Neural cell (in vitro differentiated cells): ENCODE measurements around the gene NDOR1. TPM values are rescaled to one million over a fixed set of nuclear protein-coding genes. Genes with fewer than 3 reads are reported as not detected.

Experiments used
- H2AFZ ChIP-seq: fragments of 200-600, 300-800 bp; sonication (generic), shearing (Covaris generic); 2 replicates; pipeline ENCODE4 v1.6.0; 2014; ENCODE audit warnings: low read depth, mild to moderate bottlenecking, antibody characterized with exemption, low read length, moderate library complexity
- H3F3A ChIP-seq: fragments of 200-600 bp; shearing (Covaris generic); 2 replicates; pipeline ENCODE4 v1.6.1; 2016; ENCODE audit warnings: mild to moderate bottlenecking, moderate library complexity, mixed read lengths, antibody characterized with exemption, low read length; ENCODE audit not compliant: insufficient read depth, poor library complexity, severe bottlenecking
- H3K27ac ChIP-seq: fragments of 200-600, 300-800 bp; sonication (generic), shearing (Covaris generic); 2 replicates; pipeline ENCODE4 v1.5.1; 2014; ENCODE audit warnings: mild to moderate bottlenecking, low read length, moderate library complexity
- H3K27me3 ChIP-seq: fragments of 300-800, 200-600 bp; sonication (generic), shearing (Covaris generic); 2 replicates; pipeline ENCODE4 v1.6.0; 2014; ENCODE audit warnings: mild to moderate bottlenecking, low read depth, low read length, moderate library complexity; ENCODE audit not compliant: insufficient read depth
- H3K36me3 ChIP-seq: fragments of 300-800, 200-600 bp; sonication (generic), shearing (Covaris generic); 2 replicates; pipeline ENCODE4 v1.5.1; 2014; ENCODE audit warnings: mild to moderate bottlenecking, antibody characterized with exemption, low read length, moderate library complexity; ENCODE audit not compliant: insufficient read depth
- H3K4me2 ChIP-seq: fragments of 300-800, 200-600 bp; sonication (generic), shearing (Covaris generic); 2 replicates; pipeline ENCODE4 v1.6.0; 2014; ENCODE audit warnings: mild to moderate bottlenecking, low read length
- H3K4me3 ChIP-seq: fragments of 300-800, 200-600 bp; sonication (generic), shearing (Covaris generic); 2 replicates; pipeline ENCODE4 v1.5.1; 2014; ENCODE audit warnings: mild to moderate bottlenecking, low read length, moderate library complexity
- H3K79me2 ChIP-seq: fragments of 200-600 bp; shearing (Covaris generic); replicated peaks from 2 replicates; pipeline ENCODE4 v1.6.0; 2014; ENCODE audit warnings: mild to moderate bottlenecking, low read length, moderate library complexity; ENCODE audit not compliant: insufficient read depth
- H3K9ac ChIP-seq: fragments of 300-800, 200-600 bp; sonication (generic), shearing (Covaris generic); 2 replicates; pipeline ENCODE4 v1.6.1; 2016; ENCODE audit warnings: mild to moderate bottlenecking, low read length, mixed read lengths
- H3K9me2 ChIP-seq: fragments of 200-600 bp; shearing (Covaris generic); 2 replicates; pipeline ENCODE4 v1.6.1; 2016; ENCODE audit warnings: mild to moderate bottlenecking, low read length, mixed read lengths; ENCODE audit not compliant: insufficient read depth
- H3K9me3 ChIP-seq: fragments of 200-600, 300-800 bp; sonication (generic), shearing (Covaris generic); 2 replicates; pipeline ENCODE4 v1.6.1; 2016; ENCODE audit warnings: mild to moderate bottlenecking, mixed run types, low read length, moderate library complexity, mixed read lengths
- H4K20me1 ChIP-seq: fragments of 200-600 bp; shearing (Covaris generic); 2 replicates; pipeline ENCODE4 v1.6.1; 2016; ENCODE audit warnings: mild to moderate bottlenecking, mixed run types; ENCODE audit not compliant: insufficient read depth
- EP300 ChIP-seq: fragments of 450-650 bp; conservative IDR thresholded peaks from 2 replicates; pipeline ENCODE4 v1.6.1; 2014; ENCODE audit warnings: antibody characterized with exemption, mild to moderate bottlenecking, moderate library complexity; ENCODE audit not compliant: poor library complexity, severe bottlenecking
- EZH2 ChIP-seq: fragments of 200-600, 300-800 bp; shearing (Covaris generic), sonication (generic); IDR thresholded peaks from 2 replicates; pipeline ENCODE4 v1.6.1; 2014; ENCODE audit warnings: antibody characterized with exemption, low read length, borderline replicate concordance, mild to moderate bottlenecking; ENCODE audit not compliant: insufficient read depth, poor library complexity, severe bottlenecking
- MXI1 ChIP-seq: fragments of 450-650 bp; conservative IDR thresholded peaks from 2 replicates; pipeline ENCODE4 v1.6.1; 2014; ENCODE audit warnings: antibody characterized with exemption, mild to moderate bottlenecking; ENCODE audit not compliant: poor library complexity, severe bottlenecking
- POLR2AphosphoS5 ChIP-seq: IDR thresholded peaks from 2 replicates; pipeline ENCODE4 v1.6.1; 2012
- RAD21 ChIP-seq: fragments of 450-650 bp; conservative IDR thresholded peaks from 2 replicates; pipeline ENCODE4 v1.6.1; 2014; ENCODE audit warnings: antibody characterized with exemption, mild to moderate bottlenecking, moderate library complexity
- SMC3 ChIP-seq: fragments of 450-650 bp; conservative IDR thresholded peaks from 2 replicates; pipeline ENCODE4 v1.6.1; 2014; ENCODE audit warnings: antibody characterized with exemption, mild to moderate bottlenecking, moderate library complexity; ENCODE audit not compliant: poor library complexity
- TAF1 ChIP-seq: IDR thresholded peaks from 2 replicates; pipeline ENCODE4 v1.6.1; 2012; ENCODE audit warnings: low read depth
- polyA plus RNA-seq: library from polyadenylated mRNA; depleted of rRNA; stranded (reverse); fragments of >200 nt; gene quantifications from 2 replicates; pipeline ENCODE4 v1.2.3, GENCODE V29; 2014
- TF ChIP-seq, protein P1 (sequence below): fragments of 450-650 bp; IDR thresholded peaks from 2 replicates; pipeline ENCODE4 v1.5.1; 2014; ENCODE audit warnings: antibody characterized with exemption, mild to moderate bottlenecking, moderate library complexity; ENCODE audit not compliant: poor library complexity, severe bottlenecking
- TF ChIP-seq, protein P2 (sequence below): IDR thresholded peaks from 2 replicates; pipeline ENCODE4 v1.6.1; 2012; ENCODE audit warnings: borderline replicate concordance

Gene NDOR1
- polyA plus RNA-seq, 1 donor from 2014 or later = 18.2 TPM

DNA sequence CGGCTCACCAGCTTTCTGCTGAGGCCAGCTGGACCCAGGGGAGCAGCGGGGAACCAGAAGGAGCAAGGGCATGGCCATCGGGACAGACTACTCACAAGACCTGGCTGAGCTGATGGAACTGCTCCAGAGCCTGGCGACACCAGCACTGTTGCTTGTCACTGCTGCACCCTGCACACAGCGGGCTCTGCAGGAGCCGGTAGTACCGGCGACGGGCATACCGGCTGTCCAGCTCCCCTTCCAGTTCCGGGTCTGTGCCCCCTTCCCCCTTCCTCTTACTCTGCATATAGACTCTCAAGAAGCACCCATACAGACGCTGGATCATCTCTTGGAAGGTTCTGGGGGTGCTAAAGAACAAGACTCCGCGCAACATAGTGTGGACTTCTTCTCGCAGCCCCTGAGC, 18.1 kb upstream of the NDOR1 start (continued):
- TF ChIP-seq SMC3 = no peak
- no peak for TF ChIP-seq RAD21

DNA sequence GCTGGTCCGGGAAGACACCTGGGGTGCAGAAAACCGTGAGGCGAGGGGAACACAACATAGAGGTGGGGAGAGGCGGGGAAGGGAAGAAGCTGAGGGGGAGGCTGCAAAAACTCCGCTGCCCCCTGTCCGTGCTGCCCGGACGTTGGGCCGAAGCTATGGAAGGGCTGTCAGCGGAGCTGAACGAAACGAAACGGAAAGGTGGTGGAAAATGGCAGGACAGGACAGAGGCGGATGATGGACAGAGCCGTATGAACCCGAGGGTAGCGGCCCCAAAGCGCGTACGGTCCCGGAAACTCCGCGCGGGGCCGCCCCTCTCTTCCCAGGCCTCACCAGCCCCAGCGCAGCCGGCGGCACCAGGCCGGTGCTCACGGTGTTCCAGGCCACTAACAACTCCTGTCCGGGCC, 17.4 kb upstream of the NDOR1 start:
- no peaks in the 10 kb centered on the region for H4K20me1 ChIP-seq
- H3K27ac ChIP-seq = peak overlapping the region; percentile 76
- H2AFZ ChIP-seq = peak overlapping the region; percentile 69
- peak overlapping the region; percentile 85 for H3K9ac ChIP-seq
- H3K9me3 ChIP-seq = no peaks in the 10 kb centered on the region
- H3K4me3 ChIP-seq = peak overlapping the region; percentile 98
- H3K9me2 ChIP-seq = no peaks in the 10 kb centered on the region
- H3F3A ChIP-seq = no peaks in the 10 kb centered on the region
- peaks cover 14% of the 10 kb centered on the region for H3K79me2 ChIP-seq
- H3K27me3 ChIP-seq = no peaks in the 10 kb centered on the region
- TF ChIP-seq, protein P1, sequence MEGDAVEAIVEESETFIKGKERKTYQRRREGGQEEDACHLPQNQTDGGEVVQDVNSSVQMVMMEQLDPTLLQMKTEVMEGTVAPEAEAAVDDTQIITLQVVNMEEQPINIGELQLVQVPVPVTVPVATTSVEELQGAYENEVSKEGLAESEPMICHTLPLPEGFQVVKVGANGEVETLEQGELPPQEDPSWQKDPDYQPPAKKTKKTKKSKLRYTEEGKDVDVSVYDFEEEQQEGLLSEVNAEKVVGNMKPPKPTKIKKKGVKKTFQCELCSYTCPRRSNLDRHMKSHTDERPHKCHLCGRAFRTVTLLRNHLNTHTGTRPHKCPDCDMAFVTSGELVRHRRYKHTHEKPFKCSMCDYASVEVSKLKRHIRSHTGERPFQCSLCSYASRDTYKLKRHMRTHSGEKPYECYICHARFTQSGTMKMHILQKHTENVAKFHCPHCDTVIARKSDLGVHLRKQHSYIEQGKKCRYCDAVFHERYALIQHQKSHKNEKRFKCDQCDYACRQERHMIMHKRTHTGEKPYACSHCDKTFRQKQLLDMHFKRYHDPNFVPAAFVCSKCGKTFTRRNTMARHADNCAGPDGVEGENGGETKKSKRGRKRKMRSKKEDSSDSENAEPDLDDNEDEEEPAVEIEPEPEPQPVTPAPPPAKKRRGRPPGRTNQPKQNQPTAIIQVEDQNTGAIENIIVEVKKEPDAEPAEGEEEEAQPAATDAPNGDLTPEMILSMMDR = no peak
- no peak for TF ChIP-seq MXI1
- TF ChIP-seq TAF1 = no peak
- TF ChIP-seq, protein P2, sequence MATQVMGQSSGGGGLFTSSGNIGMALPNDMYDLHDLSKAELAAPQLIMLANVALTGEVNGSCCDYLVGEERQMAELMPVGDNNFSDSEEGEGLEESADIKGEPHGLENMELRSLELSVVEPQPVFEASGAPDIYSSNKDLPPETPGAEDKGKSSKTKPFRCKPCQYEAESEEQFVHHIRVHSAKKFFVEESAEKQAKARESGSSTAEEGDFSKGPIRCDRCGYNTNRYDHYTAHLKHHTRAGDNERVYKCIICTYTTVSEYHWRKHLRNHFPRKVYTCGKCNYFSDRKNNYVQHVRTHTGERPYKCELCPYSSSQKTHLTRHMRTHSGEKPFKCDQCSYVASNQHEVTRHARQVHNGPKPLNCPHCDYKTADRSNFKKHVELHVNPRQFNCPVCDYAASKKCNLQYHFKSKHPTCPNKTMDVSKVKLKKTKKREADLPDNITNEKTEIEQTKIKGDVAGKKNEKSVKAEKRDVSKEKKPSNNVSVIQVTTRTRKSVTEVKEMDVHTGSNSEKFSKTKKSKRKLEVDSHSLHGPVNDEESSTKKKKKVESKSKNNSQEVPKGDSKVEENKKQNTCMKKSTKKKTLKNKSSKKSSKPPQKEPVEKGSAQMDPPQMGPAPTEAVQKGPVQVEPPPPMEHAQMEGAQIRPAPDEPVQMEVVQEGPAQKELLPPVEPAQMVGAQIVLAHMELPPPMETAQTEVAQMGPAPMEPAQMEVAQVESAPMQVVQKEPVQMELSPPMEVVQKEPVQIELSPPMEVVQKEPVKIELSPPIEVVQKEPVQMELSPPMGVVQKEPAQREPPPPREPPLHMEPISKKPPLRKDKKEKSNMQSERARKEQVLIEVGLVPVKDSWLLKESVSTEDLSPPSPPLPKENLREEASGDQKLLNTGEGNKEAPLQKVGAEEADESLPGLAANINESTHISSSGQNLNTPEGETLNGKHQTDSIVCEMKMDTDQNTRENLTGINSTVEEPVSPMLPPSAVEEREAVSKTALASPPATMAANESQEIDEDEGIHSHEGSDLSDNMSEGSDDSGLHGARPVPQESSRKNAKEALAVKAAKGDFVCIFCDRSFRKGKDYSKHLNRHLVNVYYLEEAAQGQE = no peak
- no peak for TF ChIP-seq EP300
- H3K36me3 ChIP-seq = no peaks in the 10 kb centered on the region
- peak overlapping the region; percentile 95 for H3K4me2 ChIP-seq

DNA sequence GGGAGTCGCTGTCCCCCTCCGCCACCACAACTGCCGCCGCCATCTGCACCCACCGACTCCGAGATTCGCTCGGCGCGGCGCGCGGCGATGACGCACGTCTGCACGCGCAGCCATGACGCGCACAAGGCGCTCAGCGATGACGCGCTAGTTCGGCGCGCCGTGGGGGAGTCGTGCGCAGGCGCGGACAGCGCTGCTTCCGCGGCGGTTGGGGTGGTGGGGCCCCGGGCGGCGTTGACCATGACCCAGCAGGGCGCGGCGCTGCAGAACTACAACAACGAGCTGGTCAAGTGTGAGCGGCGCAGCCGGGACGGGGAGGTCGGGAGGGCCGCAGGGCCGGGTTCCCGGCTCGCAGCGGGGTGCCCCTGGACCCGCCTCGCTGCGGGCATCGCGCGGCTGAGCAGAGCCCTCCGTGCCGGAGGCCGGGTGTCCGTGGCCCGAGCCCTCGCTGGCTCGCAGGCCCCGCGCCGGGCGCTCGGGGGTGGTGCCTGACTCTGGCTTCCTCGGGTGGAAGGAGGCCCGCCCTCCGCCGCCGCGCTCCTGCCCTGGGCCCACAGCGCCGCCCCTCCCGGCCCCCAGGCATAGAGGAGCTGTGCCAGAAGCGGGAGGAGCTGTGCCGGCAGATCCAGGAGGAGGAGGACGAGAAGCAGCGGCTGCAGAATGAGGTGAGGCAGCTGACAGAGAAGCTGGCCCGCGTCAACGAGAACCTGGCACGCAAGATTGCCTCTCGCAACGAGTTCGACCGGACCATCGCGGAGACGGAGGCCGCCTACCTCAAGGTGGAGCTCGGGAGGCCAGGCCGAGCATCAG, 16.8 kb upstream of the NDOR1 start, which contains the start of the genes ANAPC2 and SSNA1:
ANAPC2 (minus strand) TSS at position 71 of the 807 bp plus-strand sequence; CDS start at position 43, 28 bp downstream.
SSNA1 (plus strand) TSS at position 187 of the 807 bp plus-strand sequence; CDS start at position 238, 51 bp downstream.
- Histone ChIP-seq H3K4me3 (peak within 1 kb of the TSS; percentile 98), H3K9me2 (no peaks in the 10 kb centered on the region), H3K9ac (peak within 1 kb of the TSS; percentile 85), H3F3A (no peaks in the 10 kb centered on the region), H2AFZ (peak within 1 kb of the TSS; percentile 69), H3K36me3 (no peaks in the 10 kb centered on the region), H3K79me2 (peaks cover 14% of the 10 kb centered on the region), H3K27me3 (no peaks in the 10 kb centered on the region), H3K27ac (peak within 1 kb of the TSS; percentile 76), H3K4me2 (peak within 1 kb of the TSS; percentile 95), H4K20me1 (no peaks in the 10 kb centered on the region), H3K9me3 (no peaks in the 10 kb centered on the region)
- TF ChIP-seq RAD21 (peak; percentile 27), SMC3 (peak; percentile 51), POLR2AphosphoS5 (no peak), EP300 (peak; percentile 79), TAF1 (peak; percentile 44), EZH2 (no peak), MXI1 (peak; percentile 93)
- TF ChIP-seq, protein P1 = peak; percentile 46
- TF ChIP-seq, protein P2 = peak; percentile 66
